Lung microvascular endothelial cell (primary cell): ENCODE data around the gene OR3A1. TPM values are rescaled to one million over a fixed set of nuclear protein-coding genes. Genes with fewer than 3 reads are reported as not detected.
"Not testable (repeated sequence)": the region's sequence is repeated elsewhere in the genome, so short reads cannot be mapped to it uniquely, and the experiment has no call there.

Experiments used
- DNase-seq, 2 donors: peaks; one replicate each; pipeline versions ENCODE4 v3.0.0 to v3.0.0-alpha.2; 2010; ENCODE audit warnings: low read depth in 2 of 2
- total RNA-seq: library from RNA; depleted of rRNA; stranded (reverse); fragments of >200 nt; gene quantifications from 2 replicates; pipeline ENCODE4 v1.2.1, GENCODE V29; 2014

The OR3A1 gene, protein sequence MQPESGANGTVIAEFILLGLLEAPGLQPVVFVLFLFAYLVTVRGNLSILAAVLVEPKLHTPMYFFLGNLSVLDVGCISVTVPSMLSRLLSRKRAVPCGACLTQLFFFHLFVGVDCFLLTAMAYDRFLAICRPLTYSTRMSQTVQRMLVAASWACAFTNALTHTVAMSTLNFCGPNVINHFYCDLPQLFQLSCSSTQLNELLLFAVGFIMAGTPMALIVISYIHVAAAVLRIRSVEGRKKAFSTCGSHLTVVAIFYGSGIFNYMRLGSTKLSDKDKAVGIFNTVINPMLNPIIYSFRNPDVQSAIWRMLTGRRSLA
- total RNA-seq = not detected in 2 replicates

DNA sequence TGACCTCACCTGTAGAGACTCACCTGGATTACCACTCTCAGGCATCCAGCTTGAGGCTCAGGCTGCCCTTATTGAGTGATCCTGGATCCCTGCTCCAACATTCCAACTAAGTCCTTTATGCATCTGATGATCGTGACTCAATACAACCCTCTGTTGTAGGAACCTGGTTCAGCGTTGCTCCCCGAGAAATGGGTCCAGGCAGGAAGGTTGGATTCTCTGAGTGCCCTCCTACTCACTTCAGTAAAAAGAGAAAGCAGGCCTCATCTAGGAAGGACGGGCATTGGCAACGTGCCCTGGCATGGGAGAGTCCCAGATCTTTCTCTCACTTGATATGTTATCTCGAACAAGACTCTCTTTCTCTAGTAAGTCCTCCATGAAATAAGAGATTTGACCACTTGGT lies at the start of gene OR3A1:
Gene OR3A1, minus strand, starts transcription at position 101 of the 400 bp plus-strand sequence. CDS start 5,778 bp downstream, outside the sequence.
- no peak for DNase-seq

DNA sequence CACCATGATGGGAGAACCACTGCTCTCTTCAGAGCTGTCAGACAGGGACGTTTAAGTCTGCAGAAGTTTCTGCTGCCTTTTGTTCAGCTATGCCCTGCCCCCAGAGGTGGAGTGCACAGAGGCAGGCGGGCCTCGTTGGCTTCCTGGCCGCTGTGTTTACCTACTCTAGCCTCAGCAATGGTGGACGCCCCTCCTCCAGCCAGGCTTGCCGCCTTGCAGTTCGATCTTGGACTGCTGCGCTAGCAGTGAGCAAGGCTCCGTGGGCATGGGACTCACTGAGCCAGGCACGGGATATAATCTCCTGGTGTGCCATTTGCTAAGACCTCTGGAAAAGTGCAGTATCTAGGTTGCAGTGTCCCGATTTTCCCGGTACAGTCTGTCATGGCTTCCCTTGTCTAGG lies 44.6 kb upstream of the OR3A1 start:
- DNase-seq = not testable (repeated sequence)

DNA sequence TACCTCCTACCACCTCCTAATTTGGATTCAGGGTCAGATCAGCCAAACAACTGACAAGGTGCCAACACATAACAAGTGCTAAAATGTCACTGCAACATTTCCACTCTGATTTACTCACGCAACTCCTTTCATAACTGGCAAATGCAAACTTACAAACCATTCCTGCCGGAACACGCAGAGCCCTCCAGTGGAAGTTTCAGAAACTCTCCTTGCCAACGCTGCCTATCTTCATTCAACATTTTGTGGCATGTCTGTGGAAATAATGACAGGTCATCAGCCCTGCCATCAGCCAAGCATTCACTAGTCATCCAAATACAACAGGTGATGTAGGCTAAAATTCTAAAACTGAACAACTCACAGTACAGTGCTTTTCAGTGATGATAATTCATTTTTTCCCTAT lies 37.7 kb upstream of the OR3A1 start:
- no peak for DNase-seq

DNA sequence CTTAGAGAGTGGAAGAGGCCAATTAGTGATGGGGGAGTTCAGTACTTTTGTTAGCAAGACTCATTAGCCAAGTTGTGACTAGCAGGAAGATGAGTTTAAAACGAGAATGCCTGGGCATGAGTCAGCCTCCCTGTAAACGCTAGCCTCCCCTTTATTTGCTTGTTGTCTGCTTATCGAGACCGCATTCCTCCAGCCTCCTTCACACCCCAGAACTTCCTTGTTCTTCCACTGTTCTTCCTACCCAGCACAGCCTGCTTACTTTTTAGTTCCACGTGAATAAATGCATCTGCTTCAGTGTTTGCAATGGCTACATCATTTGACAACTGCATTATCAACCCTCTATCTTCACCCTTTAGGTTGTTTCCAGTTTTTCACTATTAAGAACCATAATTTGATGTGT lies 20.2 kb upstream of the OR3A1 start:
- DNase-seq = no peak

DNA sequence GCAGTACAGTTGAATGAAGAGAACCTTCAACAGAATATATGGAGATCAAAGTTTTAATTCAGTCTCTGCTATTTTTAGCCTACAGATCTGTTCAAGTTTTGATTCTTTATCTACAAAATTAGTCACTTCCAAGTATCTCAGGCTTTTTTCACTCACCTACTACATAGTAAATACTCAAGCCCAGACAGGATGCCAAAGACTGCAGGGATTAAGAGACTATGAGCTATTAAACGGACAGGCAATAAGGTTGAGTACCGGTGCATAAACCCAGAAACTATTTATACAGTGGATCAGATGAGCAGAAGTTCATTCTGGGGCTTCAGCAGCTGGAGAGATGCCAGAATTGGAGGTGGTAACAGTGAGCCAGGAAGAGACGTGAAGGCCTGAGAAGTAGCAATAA lies 18.7 kb upstream of the OR3A1 start:
- DNase-seq = no peak

DNA sequence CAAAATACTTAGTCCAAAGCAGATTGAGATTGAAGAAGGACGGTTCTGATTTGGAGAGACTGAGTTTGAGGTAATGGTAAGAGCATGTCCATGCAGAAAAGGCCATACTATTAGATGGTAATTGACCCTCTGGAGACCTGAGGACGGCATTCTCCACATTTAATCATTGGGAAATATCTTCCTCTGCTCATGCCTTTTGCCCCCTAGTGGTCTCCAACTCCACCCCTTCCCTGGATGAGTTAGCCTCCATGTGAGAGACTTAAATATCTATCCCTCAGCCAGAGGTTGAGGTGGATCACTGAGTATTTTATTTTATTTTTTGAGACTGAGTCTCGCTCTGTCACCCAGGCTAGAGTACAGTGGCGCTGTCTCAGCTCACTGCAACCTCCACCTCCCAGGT lies 10.4 kb upstream of the OR3A1 start:
- DNase-seq = no peak

DNA sequence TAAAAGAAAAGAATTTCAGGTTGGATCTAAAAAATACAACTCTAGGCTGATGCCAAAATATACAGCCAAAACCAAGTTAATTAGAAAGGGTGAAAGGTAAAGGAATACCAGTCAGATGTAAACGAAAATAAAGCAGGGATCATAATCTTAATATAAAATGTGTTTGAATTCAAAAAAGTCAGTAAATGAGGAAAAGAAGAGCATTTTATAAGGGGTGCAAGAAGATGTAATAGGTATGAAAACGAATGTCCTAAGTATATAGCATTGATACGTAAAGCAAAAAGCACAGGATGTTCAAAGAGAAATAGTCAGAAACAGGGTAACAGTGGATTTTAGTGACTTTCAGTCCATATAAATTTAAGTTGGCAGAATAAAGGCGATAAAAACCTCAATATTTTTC lies 2.5 kb downstream of the OR3A1 start:
- no peak for DNase-seq

DNA sequence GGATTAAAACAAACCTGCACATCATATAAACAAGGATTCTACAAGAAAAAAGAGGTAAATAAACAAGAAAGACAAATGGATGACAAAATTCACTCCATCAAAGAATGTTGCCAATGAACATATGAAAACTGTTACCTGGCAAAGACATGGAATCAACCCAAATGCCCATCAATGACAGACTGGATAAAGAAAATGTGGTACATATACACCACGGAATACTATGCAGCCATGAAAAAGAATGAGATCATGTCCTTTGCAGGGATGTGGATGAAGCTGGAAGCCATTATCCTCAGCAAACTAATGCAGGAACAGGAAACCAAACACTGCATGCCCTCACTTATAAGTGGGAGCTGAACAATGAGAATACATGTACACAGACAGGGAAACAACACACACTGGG lies 4.6 kb downstream of the OR3A1 start:
- DNase-seq = not testable (repeated sequence)

DNA sequence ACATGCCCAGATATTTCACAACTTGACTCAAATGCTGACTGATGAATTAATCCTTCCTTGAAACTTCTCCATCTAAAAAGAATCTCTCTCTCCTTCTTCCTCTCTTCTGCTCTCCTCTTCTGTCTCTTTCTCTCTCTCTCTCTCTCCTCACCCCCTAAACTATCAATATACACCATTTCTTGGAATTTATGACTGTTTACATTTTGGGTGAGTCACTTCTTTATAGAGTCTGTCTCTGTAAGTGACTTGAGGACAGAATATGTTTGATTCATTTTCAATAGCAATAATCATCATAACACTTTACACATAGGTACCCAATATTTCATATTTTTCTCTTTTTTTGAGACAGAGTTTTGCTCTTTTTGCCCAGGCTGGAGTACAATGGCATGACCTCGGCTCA lies 15.3 kb downstream of the OR3A1 start:
- no peak for DNase-seq

DNA sequence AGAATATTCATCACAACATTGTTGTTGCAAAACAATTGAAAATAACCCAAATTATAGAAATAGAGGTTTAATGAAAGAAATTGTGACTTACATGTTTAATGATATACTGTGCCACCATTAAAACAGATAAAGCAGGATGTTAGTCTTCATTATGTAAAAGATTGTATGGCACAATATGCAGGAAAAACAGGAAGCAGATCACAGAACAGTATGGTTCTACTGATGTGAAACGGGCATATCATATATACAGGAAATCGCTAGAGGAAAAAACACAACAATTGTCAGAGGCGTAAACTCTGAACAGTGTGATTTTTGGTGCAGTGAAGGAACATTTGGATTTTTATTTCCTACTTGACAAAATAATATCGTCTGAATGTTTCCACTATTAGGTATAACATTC lies 22.0 kb downstream of the OR3A1 start:
- DNase-seq = no peak

DNA sequence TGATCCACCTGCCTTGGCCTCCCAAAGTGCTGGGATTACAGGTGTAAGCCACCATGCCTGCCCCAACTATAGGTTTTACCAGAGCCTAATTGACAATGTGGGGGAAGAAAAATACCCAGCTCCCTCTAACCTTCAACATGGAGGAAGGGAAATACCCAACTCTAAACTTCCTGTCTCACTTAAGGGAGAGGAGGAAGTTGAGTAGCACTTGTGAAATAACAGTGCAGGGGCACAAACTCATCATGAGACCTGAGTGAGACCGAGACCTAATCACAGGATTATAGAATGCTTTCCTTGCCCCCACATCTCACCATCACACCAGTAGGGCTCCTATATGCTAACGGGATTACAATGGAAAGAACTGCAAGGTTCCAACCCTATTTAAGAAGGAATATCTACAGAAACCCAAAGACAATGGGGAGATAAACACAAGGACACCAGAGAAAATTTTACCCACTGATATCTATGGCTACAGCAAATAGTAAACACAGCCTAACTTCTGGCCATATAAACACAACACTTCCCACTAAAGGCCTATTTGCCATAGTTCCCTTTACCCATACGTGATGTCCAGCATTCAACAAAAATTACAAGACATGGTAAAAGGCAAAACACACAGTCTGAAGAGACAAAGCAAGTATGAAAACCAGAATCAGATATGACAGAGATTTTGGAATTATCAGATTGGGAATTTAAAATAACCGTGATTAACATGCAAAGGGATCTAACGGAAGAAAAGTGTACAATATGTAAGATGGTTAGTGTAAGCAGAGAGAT lies 26.9 kb downstream of the OR3A1 start:
- no peak for DNase-seq

DNA sequence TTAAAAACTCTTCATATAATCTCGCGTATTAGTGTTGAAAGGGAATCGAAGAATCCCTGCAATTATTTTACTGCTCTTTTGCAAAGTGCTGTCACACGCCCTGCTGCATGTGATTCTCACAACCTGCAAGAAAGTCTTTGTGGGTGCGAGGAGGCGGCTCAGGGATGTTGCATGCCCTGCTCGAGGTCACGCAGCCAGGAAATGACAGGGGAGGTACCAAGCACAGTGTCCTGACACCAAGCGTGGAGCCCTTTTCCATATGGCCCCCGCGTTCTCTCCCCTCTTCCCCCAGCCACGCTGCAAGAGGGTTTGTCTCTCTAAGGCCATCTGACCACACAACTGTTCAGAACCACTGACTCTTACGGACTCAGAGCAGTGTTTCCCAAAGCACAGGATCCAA lies 37.6 kb downstream of the OR3A1 start:
- DNase-seq = no peak

DNA sequence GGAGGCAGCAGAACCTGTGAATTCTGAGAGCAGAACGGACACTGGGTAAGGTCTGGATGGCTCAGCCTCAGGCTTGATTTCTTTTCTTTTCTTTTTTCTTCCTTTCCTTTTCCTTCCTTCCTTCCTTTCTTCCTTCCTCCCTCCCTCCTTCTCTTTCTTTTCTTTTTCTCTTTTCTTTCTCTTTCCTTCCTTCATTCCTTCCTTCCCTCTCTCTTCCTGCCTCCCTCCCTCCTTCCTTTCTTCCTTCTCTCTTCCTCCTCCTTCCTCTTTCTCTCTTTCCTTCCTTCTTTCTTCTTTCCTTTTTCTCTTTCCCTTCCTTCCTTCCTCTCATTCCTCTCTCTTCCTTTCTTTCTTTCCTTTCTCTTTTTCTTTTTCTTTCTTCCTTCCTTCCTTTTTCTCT lies 38.0 kb downstream of the OR3A1 start:
- DNase-seq = no peak

DNA sequence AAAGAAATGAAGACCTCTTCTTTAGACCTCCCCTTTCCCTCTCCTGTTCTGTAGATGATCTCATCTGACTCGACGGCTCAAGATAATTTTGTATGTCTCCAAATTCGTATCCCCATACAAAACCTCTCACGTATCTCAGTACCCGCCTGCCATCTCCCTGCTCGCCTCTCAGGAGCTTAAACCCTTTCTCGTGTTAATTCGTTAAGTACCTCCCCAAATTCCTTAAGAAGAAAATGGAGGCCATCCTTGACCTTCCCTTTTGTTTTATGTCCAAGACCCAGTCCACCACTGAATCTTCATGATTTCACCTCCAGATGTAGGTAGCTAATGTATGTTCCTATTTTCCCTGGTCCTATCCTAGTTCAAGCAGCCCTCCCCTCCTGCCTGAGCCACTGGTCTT lies 41.6 kb downstream of the OR3A1 start:
- DNase-seq = no peak

DNA sequence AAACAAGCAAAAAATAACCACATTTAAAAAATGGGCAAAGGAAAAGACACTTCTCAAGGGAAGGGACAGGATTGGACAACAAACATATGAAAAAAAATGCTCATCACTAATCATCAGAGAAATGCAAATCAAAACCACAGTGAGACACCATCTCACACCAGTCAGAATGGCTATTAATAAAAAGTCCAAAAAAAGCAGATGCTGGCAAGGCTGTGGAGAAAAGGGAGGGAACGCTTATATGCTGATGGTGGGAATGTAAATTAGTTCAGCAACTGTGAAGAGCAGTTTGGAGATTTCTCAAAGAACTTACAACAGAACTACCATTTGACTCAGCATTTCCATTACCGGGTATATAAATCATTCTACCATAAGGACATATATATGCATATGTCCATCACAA lies 49.1 kb downstream of the OR3A1 start:
- DNase-seq = not testable (repeated sequence)

DNA sequence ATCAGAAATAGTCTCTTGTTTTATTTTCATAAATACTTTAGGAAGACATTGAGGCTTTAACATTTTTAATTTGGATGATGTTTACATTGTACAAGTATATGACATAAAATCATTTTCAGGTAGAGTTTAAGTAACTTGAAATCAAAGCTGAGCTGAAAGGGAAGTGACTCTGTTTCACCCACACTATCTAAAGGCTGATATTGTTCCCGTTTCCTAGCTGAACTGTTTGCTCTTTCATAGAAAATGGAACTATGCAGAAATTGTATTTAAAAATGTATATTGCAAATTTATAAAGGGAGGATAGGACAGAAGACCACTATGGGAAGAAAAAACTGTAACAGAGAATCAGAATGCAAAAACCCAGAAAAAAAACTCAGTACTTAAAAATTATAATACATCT lies 53.3 kb downstream of the OR3A1 start:
- DNase-seq = not testable (repeated sequence)

DNA sequence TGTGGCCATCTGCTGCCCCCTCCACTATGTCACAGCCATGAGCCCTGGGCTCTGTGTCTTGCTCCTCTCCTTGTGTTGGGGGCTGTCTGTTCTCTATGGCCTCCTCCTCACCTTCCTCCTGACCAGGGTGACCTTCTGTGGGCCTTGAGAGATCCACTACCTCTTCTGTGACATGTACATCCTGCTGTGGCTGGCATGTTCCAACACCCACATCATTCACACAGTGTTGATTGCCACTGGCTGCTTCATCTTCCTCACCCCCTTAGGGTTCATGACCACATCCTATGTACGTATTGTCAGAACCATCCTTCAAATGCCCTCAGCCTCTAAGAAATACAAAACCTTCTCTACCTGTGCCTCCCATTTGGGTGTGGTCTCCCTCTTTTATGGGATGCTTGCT lies 57.1 kb downstream of the OR3A1 start:
- DNase-seq = not testable (repeated sequence)

Other genes starting within 250 kb of the OR3A1 start
- gene OR1D5, start 234.8 kb downstream of the OR3A1 start, total RNA-seq = not detected in 2 replicates
- gene OR1D2, start 193.9 kb downstream of the OR3A1 start, total RNA-seq = not detected in 2 replicates
- gene OR1G1, start 170.8 kb downstream of the OR3A1 start, total RNA-seq = not detected in 2 replicates
- not detected in 2 replicates for gene OR1A2, start 100.8 kb downstream of the OR3A1 start, total RNA-seq
- not detected in 2 replicates for gene OR1A1, start 90.7 kb downstream of the OR3A1 start, total RNA-seq
- gene OR3A2, start 87.9 kb upstream of the OR3A1 start, total RNA-seq = not detected in 2 replicates
- gene OR1E1, start 100.0 kb upstream of the OR3A1 start, total RNA-seq = not detected in 2 replicates
- not detected in 2 replicates for gene OR3A3, start 113.0 kb upstream of the OR3A1 start, total RNA-seq
- gene OR1E2, start 135.5 kb upstream of the OR3A1 start, total RNA-seq = not detected in 2 replicates
- gene SPATA22, start 173.5 kb upstream of the OR3A1 start, total RNA-seq = 1.6 TPM in 1 of 2 replicates, not detected in the other
- not detected in 2 replicates for gene ASPA, start 177.6 kb upstream of the OR3A1 start, total RNA-seq